KMS-11 (cell line): ENCODE data around the gene MRFAP1.

Source experiments
- H2AFZ ChIP-seq: fragments of 200-600 bp; sonication (generic); 2 replicates; pipeline ENCODE4 v1.6.1; 2016; ENCODE audit warnings: antibody characterized with exemption, mixed run types, low read depth
- H3K27ac ChIP-seq: fragments of 200-600 bp; sonication (generic); 2 replicates; pipeline ENCODE4 v1.6.1; 2016; ENCODE audit warnings: mild to moderate bottlenecking, mixed run types
- H3K27me3 ChIP-seq: fragments of 200-600 bp; sonication (generic); 2 replicates; pipeline ENCODE4 v1.6.1; 2017; ENCODE audit warnings: mild to moderate bottlenecking, low read depth, mixed run types, moderate library complexity; ENCODE audit not compliant: insufficient read depth
- H3K36me3 ChIP-seq: fragments of 200-600 bp; sonication (generic); 2 replicates; pipeline ENCODE4 v1.6.1; 2017; ENCODE audit warnings: mild to moderate bottlenecking, mixed run types; ENCODE audit not compliant: insufficient read depth
- H3K4me1 ChIP-seq: fragments of 200-600 bp; sonication (generic); 2 replicates; pipeline ENCODE4 v1.6.1; 2016; ENCODE audit warnings: mild to moderate bottlenecking, low read depth, mixed run types; ENCODE audit not compliant: poor library complexity, severe bottlenecking
- H3K4me2 ChIP-seq: fragments of 200-600 bp; sonication (generic); 2 replicates; pipeline ENCODE4 v1.7.0; 2016; ENCODE audit warnings: mild to moderate bottlenecking, mixed run types
- H3K4me3 ChIP-seq: fragments of 200-600 bp; sonication (generic); IDR thresholded peaks from 2 replicates; pipeline ENCODE4 v1.6.1; 2017; ENCODE audit warnings: low read depth, low read length, mixed read lengths; ENCODE audit not compliant: insufficient read depth
- H3K79me2 ChIP-seq: fragments of 200-600 bp; sonication (generic); 2 replicates; pipeline ENCODE4 v1.6.1; 2016; ENCODE audit warnings: low read depth, mixed run types; ENCODE audit not compliant: insufficient read depth
- H3K9ac ChIP-seq: fragments of 200-600 bp; sonication (generic); 2 replicates; pipeline ENCODE4 v1.6.1; 2016; ENCODE audit warnings: mild to moderate bottlenecking, mixed run types
- H4K20me1 ChIP-seq: fragments of 200-600 bp; sonication (generic); 2 replicates; pipeline ENCODE4 v1.6.1; 2016; ENCODE audit warnings: mild to moderate bottlenecking, mixed run types; ENCODE audit not compliant: insufficient read depth
- TF ChIP-seq, protein P1 (sequence below): fragments of 200-600 bp; sonication (generic); conservative IDR thresholded peaks from 2 replicates; pipeline ENCODE4 v1.6.1; 2017; ENCODE audit warnings: low read depth, mild to moderate bottlenecking, antibody characterized with exemption, low read length, moderate library complexity, mixed read lengths

The MRFAP1 gene

DNA sequence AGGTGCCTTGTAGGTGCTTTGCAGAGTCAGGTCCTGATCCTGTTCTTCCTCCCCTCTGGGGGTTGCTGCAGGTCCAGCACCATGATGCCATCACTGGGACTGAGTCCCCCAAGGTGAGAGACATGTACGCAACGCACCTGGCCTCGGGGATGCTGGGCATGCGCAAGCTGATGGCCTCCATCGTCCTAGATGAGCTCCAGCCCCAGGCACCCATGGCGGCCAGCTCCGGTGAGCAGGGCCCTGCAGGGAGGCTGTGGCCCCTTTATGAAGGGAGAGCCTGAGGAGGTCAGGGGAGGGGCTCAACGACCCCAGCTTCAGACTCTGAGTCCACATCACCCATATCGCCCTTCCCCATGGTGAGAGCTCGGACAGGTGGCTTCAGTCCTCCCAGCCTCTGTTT lies 42.4 kb upstream of the MRFAP1 start:
- no peaks in the 10 kb centered on the region for H4K20me1 ChIP-seq
- H3K4me2 ChIP-seq = no peak overlapping the region
- H3K27ac ChIP-seq = no peak overlapping the region

DNA sequence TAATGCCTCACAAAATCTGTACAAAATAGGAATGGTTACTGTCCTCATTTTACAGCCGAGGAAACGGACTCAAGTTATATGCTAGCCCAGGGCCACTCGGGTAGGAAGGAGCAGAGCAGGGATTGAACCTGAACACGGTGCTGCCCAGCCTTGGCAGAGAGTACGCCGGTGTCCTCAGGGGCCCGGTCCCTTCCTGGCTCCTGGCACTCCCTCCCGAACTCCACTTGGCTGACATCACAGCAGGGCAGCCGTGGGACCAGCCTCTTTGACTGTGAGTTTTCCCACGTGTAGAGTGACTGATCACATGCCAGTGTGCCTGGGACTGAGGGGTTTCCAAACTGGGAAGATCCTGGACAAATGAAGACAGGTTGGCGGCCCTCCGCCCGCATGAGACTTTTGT lies 41.8 kb upstream of the MRFAP1 start:
- H3K4me1 ChIP-seq = no peaks in the 10 kb centered on the region
- H3K27ac ChIP-seq = no peak overlapping the region
- no peaks in the 10 kb centered on the region for H3K36me3 ChIP-seq
- no peak overlapping the region for H3K4me3 ChIP-seq
- TF ChIP-seq, protein P1, sequence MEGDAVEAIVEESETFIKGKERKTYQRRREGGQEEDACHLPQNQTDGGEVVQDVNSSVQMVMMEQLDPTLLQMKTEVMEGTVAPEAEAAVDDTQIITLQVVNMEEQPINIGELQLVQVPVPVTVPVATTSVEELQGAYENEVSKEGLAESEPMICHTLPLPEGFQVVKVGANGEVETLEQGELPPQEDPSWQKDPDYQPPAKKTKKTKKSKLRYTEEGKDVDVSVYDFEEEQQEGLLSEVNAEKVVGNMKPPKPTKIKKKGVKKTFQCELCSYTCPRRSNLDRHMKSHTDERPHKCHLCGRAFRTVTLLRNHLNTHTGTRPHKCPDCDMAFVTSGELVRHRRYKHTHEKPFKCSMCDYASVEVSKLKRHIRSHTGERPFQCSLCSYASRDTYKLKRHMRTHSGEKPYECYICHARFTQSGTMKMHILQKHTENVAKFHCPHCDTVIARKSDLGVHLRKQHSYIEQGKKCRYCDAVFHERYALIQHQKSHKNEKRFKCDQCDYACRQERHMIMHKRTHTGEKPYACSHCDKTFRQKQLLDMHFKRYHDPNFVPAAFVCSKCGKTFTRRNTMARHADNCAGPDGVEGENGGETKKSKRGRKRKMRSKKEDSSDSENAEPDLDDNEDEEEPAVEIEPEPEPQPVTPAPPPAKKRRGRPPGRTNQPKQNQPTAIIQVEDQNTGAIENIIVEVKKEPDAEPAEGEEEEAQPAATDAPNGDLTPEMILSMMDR = no peak
- no peak overlapping the region for H3K4me2 ChIP-seq
- no peak overlapping the region for H2AFZ ChIP-seq
- H3K27me3 ChIP-seq = no peaks in the 10 kb centered on the region
- no peaks in the 10 kb centered on the region for H3K79me2 ChIP-seq
- H3K9ac ChIP-seq = no peak overlapping the region
- no peaks in the 10 kb centered on the region for H4K20me1 ChIP-seq

More for the DNA sequence above, 42.4 kb upstream of the MRFAP1 start:
- no peaks in the 10 kb centered on the region for H3K27me3 ChIP-seq
- H2AFZ ChIP-seq = no peak overlapping the region
- H3K9ac ChIP-seq = no peak overlapping the region
- H3K36me3 ChIP-seq = no peaks in the 10 kb centered on the region
- H3K4me3 ChIP-seq = no peak overlapping the region
- no peaks in the 10 kb centered on the region for H3K79me2 ChIP-seq
- TF ChIP-seq, protein P1 = no peak
- H3K4me1 ChIP-seq = no peaks in the 10 kb centered on the region

DNA sequence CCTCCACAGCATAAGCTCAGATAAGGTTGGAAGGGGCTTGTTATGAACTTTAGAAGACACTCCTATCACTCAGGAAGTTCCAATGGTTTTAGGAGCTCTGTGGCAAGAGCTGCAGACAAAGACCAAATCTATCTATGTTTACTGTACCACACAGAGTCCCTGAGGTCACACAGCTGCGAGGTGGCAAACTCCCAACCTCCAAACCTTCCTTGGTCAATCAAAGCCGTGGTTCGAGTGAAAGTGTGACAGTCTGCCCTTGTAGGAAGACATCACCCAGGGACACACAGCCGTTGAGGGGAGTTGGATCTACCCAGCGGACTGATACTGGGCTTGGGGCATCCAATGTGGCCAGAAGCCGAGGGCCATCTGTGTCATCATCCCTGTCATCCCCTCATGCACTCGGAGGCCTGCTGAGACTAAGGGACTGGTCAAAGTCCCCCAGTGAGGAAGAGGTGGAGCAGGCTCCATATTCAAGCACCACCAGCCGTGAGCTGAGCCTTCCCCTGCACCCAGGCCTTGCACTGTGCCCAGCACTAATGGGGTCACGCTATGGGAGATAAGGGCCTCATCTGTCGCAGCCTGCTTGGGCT lies 38.7 kb upstream of the MRFAP1 start:
- Histone ChIP-seq H3K9ac (no peak overlapping the region), H2AFZ (no peak overlapping the region), H3K27ac (no peak overlapping the region), H3K27me3 (no peaks in the 10 kb centered on the region), H3K36me3 (no peaks in the 10 kb centered on the region), H3K79me2 (no peaks in the 10 kb centered on the region), H3K4me2 (no peak overlapping the region), H3K4me3 (no peak overlapping the region), H3K4me1 (no peaks in the 10 kb centered on the region), H4K20me1 (no peaks in the 10 kb centered on the region)
- TF ChIP-seq, protein P1 = no peak

DNA sequence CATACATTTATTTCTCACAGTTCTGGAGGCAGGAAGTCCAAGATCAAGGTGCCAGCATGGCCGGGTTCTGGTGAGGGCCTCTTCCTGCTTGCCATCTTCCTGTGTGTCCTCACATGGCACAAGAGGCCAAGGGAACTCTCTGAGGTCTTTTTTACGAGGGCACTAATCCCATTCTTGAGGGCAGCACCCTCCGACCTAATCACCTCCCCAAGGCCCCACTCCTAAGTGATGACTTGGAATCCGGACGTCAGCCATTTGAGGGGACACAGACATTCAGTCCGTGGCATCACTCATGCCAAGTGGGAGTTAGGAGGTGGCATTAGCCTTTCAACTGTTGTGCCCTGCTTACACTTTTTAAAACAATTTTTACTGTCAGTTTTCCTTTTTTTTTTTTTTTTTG lies 38.2 kb upstream of the MRFAP1 start:
- no peak overlapping the region for H2AFZ ChIP-seq
- H4K20me1 ChIP-seq = no peaks in the 10 kb centered on the region
- no peaks in the 10 kb centered on the region for H3K4me1 ChIP-seq
- H3K9ac ChIP-seq = no peak overlapping the region
- H3K4me3 ChIP-seq = no peak overlapping the region
- H3K27ac ChIP-seq = no peak overlapping the region
- TF ChIP-seq, protein P1 = no peak
- H3K36me3 ChIP-seq = no peaks in the 10 kb centered on the region
- H3K4me2 ChIP-seq = no peak overlapping the region
- no peaks in the 10 kb centered on the region for H3K27me3 ChIP-seq
- no peaks in the 10 kb centered on the region for H3K79me2 ChIP-seq
